ENCODE data around the gene CP.
"Not testable (repeated sequence)": the region's sequence is repeated elsewhere in the genome, so short reads cannot be mapped to it uniquely, and the experiment has no call there.

Gene CP

DNA sequence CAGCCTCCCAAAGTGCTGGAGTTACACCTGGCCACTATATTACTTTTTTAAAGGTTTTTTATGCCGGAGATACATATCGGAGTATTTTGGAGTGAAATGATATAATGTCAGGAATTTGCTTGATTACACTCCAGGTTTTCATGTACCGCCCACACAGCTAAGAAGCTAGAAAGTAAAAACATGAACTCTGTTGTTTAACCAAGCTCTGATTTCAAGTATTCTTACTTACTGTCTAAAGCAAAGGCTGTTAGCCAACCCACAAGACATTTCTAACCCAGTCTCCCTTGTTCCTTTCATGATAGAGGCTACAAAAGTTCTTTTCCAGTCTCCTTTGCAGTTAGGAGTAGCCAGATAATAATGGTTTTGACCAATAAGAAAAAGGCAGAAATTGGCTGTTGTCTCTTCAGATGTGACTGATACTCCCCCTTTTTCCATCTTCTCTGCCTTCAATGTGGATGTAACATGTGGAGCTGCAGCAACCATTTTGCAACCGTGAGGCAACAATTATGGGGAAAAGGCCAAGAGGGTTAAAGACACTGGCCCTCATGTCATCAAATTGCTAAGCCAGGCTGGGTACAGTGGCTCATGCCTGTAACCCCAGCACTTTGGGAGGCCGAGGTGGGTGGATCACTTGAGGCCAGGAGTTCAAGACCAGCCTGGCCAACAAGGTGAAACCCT, 6.1 kb upstream of the CP start:
- DNase-seq (ENCODE audit: extremely low read depth in 1 of 2, low read depth in 1 of 2), result no peak

DNA sequence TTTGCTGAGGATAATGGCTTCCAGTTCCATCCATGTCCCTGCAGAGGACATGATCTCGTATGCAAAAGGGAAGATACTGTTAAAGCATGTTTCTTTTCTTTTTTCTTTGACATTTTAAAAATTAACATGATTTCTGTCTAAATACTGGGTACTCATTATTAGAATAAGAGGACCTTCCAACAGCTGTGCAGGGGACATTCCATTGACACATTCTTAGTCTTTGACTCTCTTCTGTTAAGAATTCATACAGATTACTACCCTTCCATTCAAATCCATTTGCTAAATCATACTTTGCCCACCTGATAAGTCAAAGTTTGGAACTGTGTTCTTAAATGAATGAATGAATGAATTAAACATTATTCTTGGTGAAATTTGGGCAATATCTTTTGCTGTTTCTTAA, 5.1 kb upstream of the CP start:
- DNase-seq (ENCODE audit: extremely low read depth in 1 of 2, low read depth in 1 of 2), result no peak

DNA sequence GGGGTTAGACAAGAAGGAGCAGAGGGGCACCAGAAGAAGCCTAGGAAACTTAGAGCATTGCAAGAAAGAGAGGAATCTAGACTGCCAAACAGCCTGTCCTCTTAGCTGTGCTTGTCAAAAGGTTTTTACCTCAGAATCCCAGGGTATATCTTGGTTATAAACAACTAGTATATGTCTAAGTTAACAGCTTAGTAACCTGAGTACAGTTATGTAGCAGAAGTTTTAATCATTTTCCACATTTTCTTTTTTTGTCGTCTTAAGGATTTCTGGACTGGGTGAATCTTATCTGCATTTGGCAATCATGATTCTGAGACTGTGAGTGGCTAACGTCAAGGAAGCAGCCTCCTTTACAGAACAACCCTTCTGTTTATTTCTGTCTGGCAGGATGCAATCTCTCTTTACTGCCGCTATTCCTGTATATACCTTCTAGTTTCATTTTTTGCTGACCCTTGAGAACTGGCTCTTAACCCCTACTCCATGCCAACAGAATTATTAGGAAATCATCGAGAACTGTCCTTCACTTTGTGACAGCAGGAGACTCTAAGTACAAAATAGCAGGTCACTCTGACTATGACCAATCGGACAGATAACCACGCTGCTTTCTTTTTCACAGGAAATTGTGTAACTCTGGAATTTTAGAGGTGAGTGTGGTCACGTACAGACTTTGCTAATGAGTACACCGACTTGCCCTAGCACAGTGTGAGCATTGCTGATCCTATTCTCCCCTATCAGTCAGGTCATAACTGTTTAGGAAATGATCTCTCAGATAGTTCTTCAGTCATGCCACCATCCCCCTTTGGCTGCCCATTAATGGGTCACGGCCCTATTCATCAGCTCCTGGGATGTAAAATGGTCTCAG, 3.3 kb upstream of the CP start:
- DNase-seq (ENCODE audit: extremely low read depth in 1 of 2, low read depth in 1 of 2), result peak; percentile 3 to 21

DNA sequence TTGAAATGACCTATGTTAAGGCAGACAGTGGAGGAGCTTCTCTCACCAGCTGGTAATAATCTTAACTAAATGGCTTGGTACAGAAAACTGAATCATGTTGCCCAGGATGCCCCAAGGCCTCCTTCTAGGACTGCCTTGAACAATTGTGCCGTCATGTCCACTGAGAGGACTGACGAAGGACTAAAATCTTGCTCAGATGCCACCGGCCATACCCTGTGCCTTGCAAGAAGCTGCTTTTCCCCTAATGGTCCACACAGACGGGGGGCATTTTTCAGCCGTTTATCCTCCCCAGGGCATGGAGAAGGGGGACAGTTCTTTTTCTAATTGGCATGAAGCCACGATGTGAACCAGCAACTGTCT, 1.8 kb upstream of the CP start:
- no peak for DNase-seq (ENCODE audit: extremely low read depth in 1 of 2, low read depth in 1 of 2)

DNA sequence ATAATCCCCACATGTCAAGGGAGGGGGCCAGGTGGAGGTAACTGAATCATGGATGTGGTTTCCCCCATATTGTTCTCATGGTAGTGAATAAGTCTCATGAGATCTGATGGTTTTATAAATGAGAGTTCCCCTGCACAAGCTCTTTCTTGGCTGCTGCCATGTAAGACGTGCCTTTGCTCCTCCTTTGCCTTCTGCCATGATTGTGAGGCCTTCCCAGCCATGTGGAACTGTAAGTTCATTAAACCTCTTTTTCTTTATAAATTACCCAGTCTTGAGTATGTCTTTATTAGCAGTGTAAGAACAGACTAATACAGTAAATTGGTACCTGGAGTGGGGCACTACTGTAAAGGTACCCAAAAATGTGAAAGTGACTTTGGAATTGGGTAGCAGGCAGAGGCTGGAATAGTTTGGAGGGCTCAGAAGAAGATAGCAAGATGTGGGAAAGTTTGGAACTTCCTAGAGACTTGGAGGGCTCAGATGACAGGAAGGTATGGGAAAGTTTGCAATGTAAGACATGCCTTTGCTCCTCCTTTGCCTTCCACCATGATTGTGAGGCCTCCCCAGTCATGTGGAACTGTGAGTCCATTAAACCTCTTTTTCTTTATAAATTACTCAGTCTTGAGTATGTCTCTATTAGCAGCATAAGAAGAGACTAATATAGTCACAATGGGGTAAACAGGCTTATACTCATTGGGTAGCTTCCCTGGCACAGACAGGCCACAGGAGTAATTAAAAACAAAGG, 2.1 kb downstream of the CP start:
- not testable (repeated sequence) for DNase-seq (ENCODE audit: extremely low read depth in 1 of 2, low read depth in 1 of 2)

DNA sequence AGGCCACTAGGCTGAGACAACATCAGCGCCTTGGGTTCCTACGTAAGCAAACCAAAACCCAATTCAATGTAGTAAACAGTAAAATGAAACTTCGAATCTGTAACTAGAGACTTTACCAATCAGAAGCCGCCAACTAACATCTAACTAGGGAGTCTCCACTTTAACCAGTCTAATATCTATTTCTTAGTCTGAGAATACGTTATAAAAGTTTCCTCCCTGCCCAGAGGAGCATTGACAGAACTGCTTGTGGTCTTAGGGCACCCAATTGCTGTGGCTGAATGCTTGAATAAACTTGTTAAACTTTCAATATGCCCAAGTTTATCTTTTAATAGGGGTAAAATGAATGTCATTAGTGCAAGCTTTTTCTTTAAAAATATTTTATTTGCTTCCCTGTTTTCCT, 4.3 kb downstream of the CP start:
- DNase-seq (ENCODE audit: extremely low read depth in 1 of 2, low read depth in 1 of 2), result no peak

DNA sequence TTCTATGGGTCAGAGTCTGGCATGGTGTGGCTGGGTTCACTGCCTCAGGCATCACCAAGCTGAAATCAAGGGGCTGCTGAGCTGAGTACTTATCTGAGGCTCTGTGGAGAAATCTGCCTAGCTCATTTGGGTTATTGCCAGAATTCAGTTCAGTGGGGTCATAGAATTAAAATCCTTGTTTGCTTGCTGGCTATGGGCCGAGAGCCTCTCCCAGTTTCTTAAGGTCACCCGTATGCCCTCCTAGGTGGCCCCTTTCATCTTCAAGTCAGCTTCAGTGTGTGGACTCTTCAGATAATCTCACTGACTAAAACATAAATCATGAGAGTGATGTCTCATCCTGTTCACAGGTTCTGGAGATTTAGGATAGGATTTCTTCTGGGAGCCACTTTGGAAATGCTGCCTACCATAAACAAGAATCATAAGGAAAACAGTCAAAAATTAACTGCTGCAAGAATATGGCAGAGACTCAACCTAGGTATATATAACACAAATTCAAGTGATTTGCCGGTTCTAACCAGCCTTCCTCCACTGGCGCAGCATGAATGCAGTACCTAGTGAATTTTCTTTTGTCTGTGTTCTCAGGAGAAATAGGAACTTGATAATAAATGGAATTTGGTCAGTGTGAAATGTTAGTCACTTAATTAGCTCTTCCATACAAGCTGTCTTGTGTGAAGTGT, 5.3 kb downstream of the CP start:
- DNase-seq (ENCODE audit: extremely low read depth in 1 of 2, low read depth in 1 of 2), result no peak

DNA sequence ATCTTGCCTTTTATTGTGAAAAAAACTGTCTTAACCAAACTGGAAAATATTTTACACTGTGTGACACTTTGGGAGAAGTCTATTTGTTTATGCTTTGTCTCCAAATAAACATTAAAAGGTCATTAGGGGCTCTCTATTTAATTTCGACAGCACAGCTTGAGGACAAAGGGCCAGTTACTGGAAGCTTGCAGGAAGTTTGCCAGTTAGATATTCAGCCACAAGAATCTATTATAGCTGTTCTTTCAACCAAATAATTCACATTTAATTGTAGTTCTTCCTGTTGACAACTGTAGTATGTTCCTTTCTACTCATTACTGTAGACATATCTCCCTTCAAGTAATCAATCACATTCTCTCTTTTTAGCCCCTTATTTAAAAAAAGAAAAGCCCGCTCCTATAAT, 6.1 kb downstream of the CP start:
- no peak for DNase-seq (ENCODE audit: extremely low read depth in 1 of 2, low read depth in 1 of 2)

DNA sequence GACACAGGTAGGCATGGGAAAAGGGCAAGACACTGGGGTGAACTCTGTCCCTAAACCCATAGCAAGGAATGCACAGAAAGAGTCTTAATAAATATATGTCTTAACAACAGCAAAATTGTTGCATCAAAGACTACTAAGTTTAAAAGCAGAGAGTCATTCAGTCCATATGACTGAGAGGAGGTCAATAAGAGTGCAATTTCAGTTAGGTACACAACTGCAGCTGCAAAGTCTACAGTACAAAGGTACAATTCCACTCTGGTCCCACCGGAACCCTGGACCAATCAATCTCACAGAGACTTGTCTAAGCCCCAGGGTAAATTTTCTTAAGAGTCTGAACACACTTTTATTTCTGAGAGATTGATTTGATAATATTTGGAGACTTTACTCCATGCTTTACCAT, 6.9 kb downstream of the CP start:
- no peak for DNase-seq (ENCODE audit: extremely low read depth in 1 of 2, low read depth in 1 of 2)

DNA sequence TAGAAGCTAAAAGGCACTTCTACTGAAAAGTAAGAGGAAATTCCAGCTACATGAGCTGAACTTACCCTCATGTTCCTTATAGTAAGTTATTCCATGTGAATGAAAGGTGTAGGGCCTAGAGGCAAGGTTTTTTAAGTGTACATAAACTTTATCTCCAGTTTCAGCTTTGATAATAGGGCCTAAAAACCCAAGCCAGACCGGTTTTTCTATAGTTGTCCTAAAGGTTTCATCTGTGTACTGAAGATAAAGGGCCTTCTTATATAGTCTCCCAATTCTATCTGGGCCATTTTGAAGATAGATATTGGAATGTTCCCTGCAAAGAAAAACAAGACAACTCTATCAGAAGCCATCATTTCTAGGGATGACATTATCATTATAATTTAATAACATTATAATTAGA, 9.2 kb downstream of the CP start:
- no peak for DNase-seq (ENCODE audit: extremely low read depth in 1 of 2, low read depth in 1 of 2)

DNA sequence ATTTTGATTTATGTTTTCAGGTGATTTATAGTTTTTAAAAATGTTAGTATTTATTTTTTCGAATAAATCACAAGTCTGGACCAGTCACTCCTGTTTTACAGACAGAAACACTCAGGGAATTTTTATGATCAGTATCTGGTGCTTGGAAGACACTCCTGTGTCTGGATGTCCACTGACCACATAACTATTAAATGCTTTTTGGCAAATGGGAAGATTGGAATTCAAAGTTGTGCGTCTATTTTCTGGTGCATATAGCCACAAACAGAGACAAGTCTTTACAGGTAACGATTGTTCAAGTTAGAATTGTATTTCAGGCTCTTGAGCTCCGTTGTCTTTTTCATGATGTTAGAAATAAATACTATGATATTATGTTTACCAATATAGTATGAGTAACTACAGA, 12.2 kb downstream of the CP start:
- DNase-seq (ENCODE audit: extremely low read depth in 1 of 2, low read depth in 1 of 2), result no peak

DNA sequence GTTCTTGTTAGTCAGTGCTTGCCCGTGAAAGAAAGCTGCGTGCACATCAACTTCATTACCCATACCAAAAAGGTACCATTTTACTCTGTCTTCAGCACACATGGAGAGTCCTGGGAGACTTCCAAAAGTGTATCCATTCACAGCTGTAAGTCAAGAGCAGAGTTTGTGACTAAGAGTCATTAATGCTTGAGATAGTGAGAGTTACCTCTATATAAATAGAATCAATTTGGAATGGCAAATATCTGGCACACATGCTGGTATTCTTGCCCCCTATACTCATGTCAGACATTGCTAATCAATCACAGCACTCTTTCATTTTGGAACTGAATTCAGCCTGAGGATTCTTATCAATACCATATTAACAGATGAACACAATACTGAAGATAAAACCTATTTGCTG, 14.2 kb downstream of the CP start:
- no peak for DNase-seq (ENCODE audit: extremely low read depth in 1 of 2, low read depth in 1 of 2)

DNA sequence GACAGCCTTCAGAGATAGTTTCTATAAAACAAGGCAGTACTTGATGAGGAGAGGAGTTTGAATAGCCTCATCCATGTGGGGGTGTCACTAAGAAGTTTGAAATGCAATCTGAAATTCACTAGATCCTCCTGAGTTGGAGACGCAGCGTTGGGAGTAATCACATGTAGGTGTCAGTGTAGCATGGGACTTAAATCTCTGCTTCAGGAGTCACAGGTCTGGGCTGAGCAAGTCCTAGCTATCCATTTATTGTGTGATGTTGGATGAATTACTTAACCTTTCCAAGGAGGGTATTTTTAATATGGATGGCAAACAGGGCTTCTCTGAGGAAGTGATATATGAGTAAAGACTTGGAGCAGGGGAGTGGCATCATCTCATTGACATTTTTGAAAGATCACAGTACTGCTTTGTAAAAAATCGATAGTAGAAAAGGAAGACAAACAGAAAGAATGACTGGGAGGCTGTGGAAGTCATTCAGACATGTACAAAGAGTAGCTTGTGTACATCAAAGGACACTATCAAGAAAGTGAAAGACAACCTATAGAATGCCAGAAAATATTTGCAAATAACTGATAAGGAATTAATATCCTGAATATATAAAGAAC, 17.1 kb downstream of the CP start:
- DNase-seq (ENCODE audit: extremely low read depth in 1 of 2, low read depth in 1 of 2), result no peak

DNA sequence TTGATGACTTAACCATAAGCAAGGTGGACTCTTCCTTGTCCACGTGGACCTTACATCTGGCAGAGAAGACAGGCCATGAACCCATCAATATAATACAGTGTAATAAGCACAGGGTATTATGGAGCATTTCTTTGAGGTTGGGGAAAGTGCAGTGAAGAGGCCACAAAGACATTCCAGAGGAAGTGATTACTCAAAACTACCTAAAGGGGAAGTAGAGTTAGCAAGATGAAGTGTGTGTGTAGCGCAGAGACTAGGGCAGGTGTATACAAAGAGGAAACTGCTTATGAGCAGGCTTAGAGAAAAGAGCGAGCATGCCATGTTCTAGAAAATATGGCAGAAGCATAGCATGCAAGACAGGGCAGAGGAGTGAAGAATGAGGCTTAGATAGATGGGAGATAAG, 17.9 kb downstream of the CP start:
- DNase-seq (ENCODE audit: extremely low read depth in 1 of 2, low read depth in 1 of 2), result no peak

DNA sequence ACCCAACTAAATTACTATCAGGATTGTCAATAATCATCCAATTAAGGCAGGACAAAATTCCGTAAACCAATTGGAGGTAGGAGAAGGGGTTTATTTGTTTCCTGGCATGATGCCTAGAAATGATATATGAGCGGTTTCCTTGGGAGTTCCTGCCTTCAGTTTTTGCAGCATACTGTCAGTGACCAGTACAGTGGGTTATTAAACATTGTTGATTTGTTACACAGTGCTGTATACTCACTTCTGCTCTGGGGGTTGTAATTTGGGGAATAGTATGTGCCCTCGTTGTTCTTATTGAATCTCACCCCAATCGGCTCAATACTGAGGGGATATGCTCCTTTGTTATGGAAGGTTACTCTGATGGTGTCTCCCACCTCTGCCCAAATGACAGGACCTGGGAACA, 22.2 kb downstream of the CP start:
- DNase-seq (ENCODE audit: extremely low read depth in 1 of 2, low read depth in 1 of 2), result no peak

DNA sequence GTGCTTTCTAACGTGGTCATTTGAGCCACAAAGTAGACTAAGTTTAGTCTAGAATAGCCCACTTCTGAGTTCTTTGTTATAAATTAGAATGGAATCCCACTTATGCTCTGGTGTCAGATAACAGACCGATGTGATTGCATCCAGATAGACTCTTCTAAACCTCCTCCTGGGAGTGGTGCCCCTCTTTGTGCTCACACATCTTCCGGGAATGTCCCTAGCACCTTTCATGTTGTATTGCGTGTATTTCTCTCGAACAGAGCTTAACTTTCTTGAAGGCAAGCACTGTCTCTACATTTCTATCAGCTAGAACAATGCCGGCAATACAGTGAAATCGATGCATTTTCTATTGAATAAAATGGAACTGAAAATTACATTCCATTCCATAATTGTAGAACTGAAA, 23.0 kb downstream of the CP start:
- DNase-seq (ENCODE audit: extremely low read depth in 1 of 2, low read depth in 1 of 2), result no peak

DNA sequence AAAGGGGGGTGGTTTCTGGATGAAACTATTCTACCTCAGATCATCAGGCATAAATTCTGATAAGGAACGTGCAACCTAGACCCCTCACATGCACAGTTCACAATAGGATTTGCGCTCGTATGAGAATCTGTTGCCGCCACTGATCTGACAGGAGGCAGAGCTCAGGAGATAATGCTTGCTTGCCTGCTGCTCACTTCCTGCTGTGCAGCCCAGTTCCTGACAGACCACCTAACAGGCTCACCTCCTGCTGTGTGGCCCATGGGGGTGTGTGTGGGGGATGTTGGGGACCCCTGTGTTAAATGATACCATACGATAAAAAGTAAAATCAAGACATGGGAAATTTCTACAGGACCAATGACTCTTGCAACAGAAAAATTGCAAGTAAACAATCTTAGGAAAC, 24.0 kb downstream of the CP start:
- DNase-seq (ENCODE audit: extremely low read depth in 1 of 2, low read depth in 1 of 2), result no peak

DNA sequence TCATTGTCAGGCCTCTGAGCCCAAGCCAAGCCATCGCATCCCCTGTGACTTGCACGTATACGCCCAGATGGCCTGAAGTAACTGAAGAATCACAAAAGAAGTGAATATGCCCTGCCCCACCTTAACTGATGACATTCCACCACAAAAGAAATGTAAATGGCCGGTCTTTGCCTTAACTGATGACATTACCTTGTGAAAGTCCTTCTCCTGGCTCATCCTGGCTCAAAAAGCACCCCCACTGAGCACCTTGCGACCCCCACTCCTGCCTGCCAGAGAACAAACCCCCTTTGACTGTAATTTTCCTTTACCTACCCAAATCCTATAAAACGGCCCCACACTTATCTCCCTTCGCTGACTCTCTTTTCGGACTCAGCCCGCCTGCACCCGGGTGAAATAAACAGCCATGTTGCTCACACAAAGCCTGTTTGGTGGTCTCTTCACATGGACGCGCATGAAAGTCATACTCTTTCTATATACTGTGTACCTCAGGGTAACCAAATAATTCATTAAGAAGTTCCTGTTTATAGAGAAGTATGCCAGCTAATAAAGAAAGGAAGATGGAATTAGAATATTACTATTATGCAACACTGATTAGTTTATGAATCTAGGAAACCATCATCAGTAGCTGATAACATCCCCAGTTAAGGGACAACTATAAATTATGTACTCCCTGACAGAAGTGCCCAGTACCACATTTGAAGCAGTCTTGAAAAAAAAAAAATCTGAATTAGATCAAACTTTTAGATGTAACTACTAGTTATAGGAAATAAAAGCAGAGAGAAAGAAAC, 24.6 kb downstream of the CP start:
- not testable (repeated sequence) for DNase-seq (ENCODE audit: extremely low read depth in 1 of 2, low read depth in 1 of 2)

DNA sequence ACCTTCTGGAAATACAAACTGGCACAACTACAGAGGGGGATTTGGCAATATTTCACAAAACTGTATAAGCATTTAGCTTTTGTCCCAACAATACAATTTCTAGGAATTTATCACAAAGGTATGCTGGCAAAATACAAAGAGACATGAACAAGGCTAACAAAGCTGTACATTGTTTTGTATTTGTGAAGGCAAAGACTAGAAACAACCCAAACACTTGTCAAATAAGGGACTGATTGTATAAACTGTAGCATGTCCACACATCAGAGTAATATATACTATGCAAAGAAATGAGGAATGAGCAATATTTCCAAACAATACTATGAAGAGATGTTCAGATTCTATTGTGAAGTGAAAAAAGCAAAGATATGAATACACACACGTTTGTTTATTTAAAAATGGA, 26.4 kb downstream of the CP start:
- DNase-seq (ENCODE audit: extremely low read depth in 1 of 2, low read depth in 1 of 2), result no peak

DNA sequence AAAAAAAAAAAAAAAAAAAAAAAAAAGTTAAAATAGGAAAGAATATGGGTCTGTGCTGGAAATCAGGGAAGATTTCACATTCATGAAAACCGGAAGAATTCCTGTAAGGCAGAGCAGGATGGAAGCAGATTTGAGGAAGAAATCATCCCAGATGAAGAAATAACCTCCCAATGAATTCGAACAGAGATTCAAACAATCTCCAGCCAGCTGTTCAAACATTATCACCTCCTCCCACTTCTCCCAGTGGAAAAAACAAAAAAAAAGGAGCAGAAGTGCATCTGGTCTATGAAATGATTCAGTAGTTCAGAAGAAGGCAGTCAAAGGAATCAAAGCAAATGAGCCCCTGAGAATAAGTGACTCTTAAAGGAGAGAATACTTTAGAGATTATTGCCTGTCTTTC, 33.1 kb downstream of the CP start:
- no peak for DNase-seq (ENCODE audit: extremely low read depth in 1 of 2, low read depth in 1 of 2)

Data from stimulated activated CD8-positive, alpha-beta memory T cell treated with anti-CD3 and anti-CD28 coated beads, Interleukin-7, amount 100 ng/mL, for 48 hours (primary cell).